K562 (cell line): ENCODE results near the gene B3GAT3. TPM values are rescaled to one million over a fixed set of nuclear protein-coding genes. Genes with fewer than 3 reads are reported as not detected.
A peak's percentile ranks its signal among the peaks of the same experiment; 100 is the strongest.

Experiments used
- ERF ChIP-seq: fragments of 450-650 bp; formaldehyde crosslinking; IDR thresholded peaks from 2 replicates; pipeline ENCODE4 v1.4.0; 2020; ENCODE audit warnings: mild to moderate bottlenecking, mixed read lengths
- FOXA3 ChIP-seq, 2 experiments: fragments of 450-650 bp in 1 of 2; sonication (generic) in 1 of 2; formaldehyde crosslinking; IDR thresholded peaks in 1 of 2; conservative IDR thresholded peaks in 1 of 2; 2 replicates each; pipeline versions ENCODE4 v1.4.0 to v1.8.0; 2020 to 2022; ENCODE audit warnings: mild to moderate bottlenecking in 2 of 2, missing genetic modification reagents in 1 of 2
- RFX7 ChIP-seq: fragments of 250-450 bp; sonication (Bioruptor Pico); IDR thresholded peaks from 2 replicates; pipeline ENCODE4 v1.5.1; 2021; ENCODE audit warnings: mild to moderate bottlenecking
- SMARCC2 ChIP-seq: fragments of 450-650 bp; IDR thresholded peaks from 2 replicates; pipeline ENCODE4 v1.6.1; 2017; ENCODE audit warnings: antibody characterized with exemption, moderate library complexity, mild to moderate bottlenecking, low read depth
- SMC3 ChIP-seq: conservative IDR thresholded peaks from 2 replicates; pipeline ENCODE4 v1.6.1; 2011; ENCODE audit warnings: low read depth, low read length, improper control_type of control experiment; ENCODE audit not compliant: insufficient read depth
- SREBF2 ChIP-seq: sonication (generic); formaldehyde crosslinking; IDR thresholded peaks from 2 replicates; pipeline ENCODE4 v1.4.0; 2020; ENCODE audit warnings: mild to moderate bottlenecking, missing genetic modification reagents
- ZBTB43 ChIP-seq: sonication (generic); formaldehyde crosslinking; IDR thresholded peaks from 2 replicates; pipeline ENCODE4 v1.8.0; 2023; ENCODE audit warnings: mild to moderate bottlenecking, missing genetic modification reagents
- ZNF449 ChIP-seq: fragments of 250-450 bp; sonication (Bioruptor Pico); IDR thresholded peaks from 2 replicates; pipeline ENCODE4 v1.8.0; 2022; ENCODE audit warnings: moderate library complexity, mild to moderate bottlenecking, inconsistent platforms
- ZNF518B ChIP-seq: fragments of 250-450 bp; sonication (Bioruptor Pico); IDR thresholded peaks from 2 replicates; pipeline ENCODE4 v1.5.0; 2021; ENCODE audit warnings: mild to moderate bottlenecking, moderate library complexity
- polyA plus RNA-seq, 8 experiments: library from polyadenylated mRNA; depleted of rRNA in 4 of 8; stranded (reverse) in 5 of 8; unstranded in 3 of 8; fragments of >200 nt; fragmentation: Nextera tagmentation in 2 of 8; fragmentation: Illumina TruSeq in 1 of 8; extraction: Ambion mirVana in 2 of 8; extraction: Trizol in 1 of 8; gene quantifications; 2 replicates each; pipeline versions ENCODE4 v1.2.1 to v1.2.3, GENCODE V29; 2011 to 2014; ENCODE audit warnings: inconsistent platforms in 1 of 8, missing spikeins in 1 of 8
- total RNA-seq, 7 experiments: library from RNA; depleted of rRNA in 6 of 7; stranded (reverse); fragments of >200 nt in 6 of 7; fragmentation: Illumina TruSeq in 2 of 7; extraction: Trizol in 2 of 7; gene quantifications; 2 replicates each; pipeline versions ENCODE4 v1.2.1 to v1.2.3, GENCODE V29; 2011 to 2021; ENCODE audit warnings: low replicate concordance in 1 of 7
- TF ChIP-seq, protein P1 (sequence below): sonication (generic); formaldehyde crosslinking; IDR thresholded peaks from 2 replicates; pipeline ENCODE4 v1.8.0; 2022; ENCODE audit warnings: missing genetic modification reagents, mild to moderate bottlenecking, borderline replicate concordance
- TF ChIP-seq, protein P2 (sequence below), 2 experiments: IDR thresholded peaks; 2 replicates each; pipeline ENCODE4 v1.6.1; 2011; ENCODE audit warnings: borderline replicate concordance in 1 of 2, control low read depth in 1 of 2, low read depth in 1 of 2, low read length in 1 of 2, mild to moderate bottlenecking in 1 of 2, mixed read lengths in 1 of 2, moderate library complexity in 1 of 2; ENCODE audit not compliant: insufficient read depth in 1 of 2, insufficient read length in 1 of 2, poor library complexity in 1 of 2, severe bottlenecking in 1 of 2; ENCODE audit errors: extremely low read depth in 1 of 2
- TF ChIP-seq, protein P3 (sequence below): sonication (generic); formaldehyde crosslinking; IDR thresholded peaks from 2 replicates; pipeline ENCODE4 v1.8.1; 2023; ENCODE audit warnings: mild to moderate bottlenecking, missing genetic modification reagents

Gene B3GAT3
- total and polyA plus RNA-seq, 9 of the 15 experiments (the other 6 are each of a cell fraction or from before 2014, with no cell fraction given) = 0.30 to 64.0 (median 21.4) TPM

DNA sequence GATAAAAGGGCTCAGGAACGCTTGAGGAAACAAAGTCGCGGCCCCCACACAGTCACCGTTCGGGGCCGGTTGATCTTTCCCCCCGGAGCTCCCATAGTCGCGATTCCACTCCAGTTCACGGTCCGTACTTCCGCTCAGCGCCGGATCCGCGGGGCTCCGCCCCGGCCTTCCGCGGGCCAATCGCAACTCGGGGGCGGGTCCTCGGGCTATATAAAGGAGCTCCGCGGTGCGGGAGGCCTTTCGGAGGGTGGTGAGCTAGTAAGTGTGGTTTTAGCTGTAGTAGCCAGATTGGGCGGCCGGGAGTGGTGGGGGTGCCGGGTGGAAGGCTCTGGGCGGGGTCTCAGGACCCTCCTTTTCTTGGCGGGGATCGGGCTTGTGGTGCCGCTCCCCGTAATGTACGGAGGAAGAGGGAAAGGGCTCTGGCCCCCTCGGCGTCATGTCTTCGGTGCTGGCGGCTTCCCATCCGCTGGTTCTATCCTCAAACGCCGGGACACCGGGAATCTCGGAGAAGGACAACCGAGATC, 43.4 kb upstream of the B3GAT3 start, which contains the start of the genes C11orf98 and CSKMT (continued):
- TF ChIP-seq, protein P1, sequence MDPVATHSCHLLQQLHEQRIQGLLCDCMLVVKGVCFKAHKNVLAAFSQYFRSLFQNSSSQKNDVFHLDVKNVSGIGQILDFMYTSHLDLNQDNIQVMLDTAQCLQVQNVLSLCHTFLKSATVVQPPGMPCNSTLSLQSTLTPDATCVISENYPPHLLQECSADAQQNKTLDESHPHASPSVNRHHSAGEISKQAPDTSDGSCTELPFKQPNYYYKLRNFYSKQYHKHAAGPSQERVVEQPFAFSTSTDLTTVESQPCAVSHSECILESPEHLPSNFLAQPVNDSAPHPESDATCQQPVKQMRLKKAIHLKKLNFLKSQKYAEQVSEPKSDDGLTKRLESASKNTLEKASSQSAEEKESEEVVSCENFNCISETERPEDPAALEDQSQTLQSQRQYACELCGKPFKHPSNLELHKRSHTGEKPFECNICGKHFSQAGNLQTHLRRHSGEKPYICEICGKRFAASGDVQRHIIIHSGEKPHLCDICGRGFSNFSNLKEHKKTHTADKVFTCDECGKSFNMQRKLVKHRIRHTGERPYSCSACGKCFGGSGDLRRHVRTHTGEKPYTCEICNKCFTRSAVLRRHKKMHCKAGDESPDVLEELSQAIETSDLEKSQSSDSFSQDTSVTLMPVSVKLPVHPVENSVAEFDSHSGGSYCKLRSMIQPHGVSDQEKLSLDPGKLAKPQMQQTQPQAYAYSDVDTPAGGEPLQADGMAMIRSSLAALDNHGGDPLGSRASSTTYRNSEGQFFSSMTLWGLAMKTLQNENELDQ (CRISPR knock-in tag) = no peak
- peak; percentile 69; the same call in 1 of the 2 replicates for TF ChIP-seq ERF
- peak; percentile 75; the same call in 1 of the 2 replicates for TF ChIP-seq ZNF518B (CRISPR knock-in tag)
- 0 out of 2 replicates have a peak, but pooled peaks have one; percentile 56 for TF ChIP-seq SREBF2 (CRISPR knock-in tag)
- no peak for TF ChIP-seq ZNF449 (CRISPR knock-in tag)
- TF ChIP-seq SMARCC2 = no peak
- TF ChIP-seq, protein P2, sequence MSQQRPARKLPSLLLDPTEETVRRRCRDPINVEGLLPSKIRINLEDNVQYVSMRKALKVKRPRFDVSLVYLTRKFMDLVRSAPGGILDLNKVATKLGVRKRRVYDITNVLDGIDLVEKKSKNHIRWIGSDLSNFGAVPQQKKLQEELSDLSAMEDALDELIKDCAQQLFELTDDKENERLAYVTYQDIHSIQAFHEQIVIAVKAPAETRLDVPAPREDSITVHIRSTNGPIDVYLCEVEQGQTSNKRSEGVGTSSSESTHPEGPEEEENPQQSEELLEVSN (IDR thresholded peaks at IDR 0.05; ENCODE audit: borderline replicate concordance in 1 of 2, extremely low read depth in 1 of 2, insufficient read depth in 1 of 2, insufficient read length in 1 of 2, low read depth in 1 of 2, low read length in 1 of 2, poor library complexity in 1 of 2, severe bottlenecking in 1 of 2) = peak; percentile 2 to 25
- TF ChIP-seq FOXA3 (CRISPR knock-in tag; conservative IDR thresholded peaks at IDR 0.05 in 1 of 2, IDR thresholded peaks at IDR 0.05 in 1 of 2) = no peak
- no peak for TF ChIP-seq ZBTB43 (CRISPR knock-in tag)
- TF ChIP-seq SMC3 = no peak
- TF ChIP-seq, protein P3, sequence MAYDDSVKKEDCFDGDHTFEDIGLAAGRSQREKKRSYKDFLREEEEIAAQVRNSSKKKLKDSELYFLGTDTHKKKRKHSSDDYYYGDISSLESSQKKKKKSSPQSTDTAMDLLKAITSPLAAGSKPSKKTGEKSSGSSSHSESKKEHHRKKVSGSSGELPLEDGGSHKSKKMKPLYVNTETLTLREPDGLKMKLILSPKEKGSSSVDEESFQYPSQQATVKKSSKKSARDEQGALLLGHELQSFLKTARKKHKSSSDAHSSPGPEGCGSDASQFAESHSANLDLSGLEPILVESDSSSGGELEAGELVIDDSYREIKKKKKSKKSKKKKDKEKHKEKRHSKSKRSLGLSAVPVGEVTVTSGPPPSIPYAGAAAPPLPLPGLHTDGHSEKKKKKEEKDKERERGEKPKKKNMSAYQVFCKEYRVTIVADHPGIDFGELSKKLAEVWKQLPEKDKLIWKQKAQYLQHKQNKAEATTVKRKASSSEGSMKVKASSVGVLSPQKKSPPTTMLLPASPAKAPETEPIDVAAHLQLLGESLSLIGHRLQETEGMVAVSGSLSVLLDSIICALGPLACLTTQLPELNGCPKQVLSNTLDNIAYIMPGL = peak; percentile 24; the same call in 1 of the 2 replicates
- peak; percentile 81; the same call in 1 of the 2 replicates for TF ChIP-seq RFX7 (CRISPR knock-in tag)
